Gastrocnemius medialis (tissue), 4 donors: Measurements from ENCODE around the gene CACNA2D2. TPM values are rescaled to one million over a fixed set of nuclear protein-coding genes. Genes with fewer than 3 reads are reported as not detected.
A peak's percentile ranks its signal among the peaks of the same experiment; 100 is the strongest.

ENCODE experiments used
- ATAC-seq, 2 donors: fragments of 150-250 bp; one replicate each; pipeline ENCODE4 v1.9.1; 2016
- DNase-seq, 2 donors: peaks; one replicate each; pipeline ENCODE4 v3.0.0-alpha.2; 2019
- H3K27ac ChIP-seq, 4 donors: fragments of 200-600 bp; sonication (generic); 1 replicate in 1 of 4; 2 replicates in 3 of 4; pipeline ENCODE4 v1.5.1; 2016 to 2018; ENCODE audit warnings: mild to moderate bottlenecking in 2 of 4, moderate library complexity in 1 of 4
- H3K27me3 ChIP-seq, 3 donors: fragments of 200-600 bp; sonication (generic) in 2 of 3; 1 replicate in 1 of 3; 2 replicates in 2 of 3; pipeline versions ENCODE4 v1.5.1 to v1.6.0; 2016 to 2019; ENCODE audit warnings: mild to moderate bottlenecking in 1 of 3, moderate library complexity in 1 of 3
- H3K36me3 ChIP-seq, 2 donors: fragments of 200-600 bp; sonication (generic) in 1 of 2; one replicate each; pipeline ENCODE4 v1.5.1; 2017 to 2018
- H3K4me1 ChIP-seq, 2 donors: fragments of 200-600 bp; sonication (generic) in 1 of 2; one replicate each; pipeline ENCODE4 v1.5.1; 2016 to 2017; ENCODE audit warnings: mild to moderate bottlenecking in 2 of 2
- H3K4me3 ChIP-seq, 4 donors: fragments of 200-600 bp; sonication (generic) in 3 of 4; 1 replicate in 1 of 4; 2 replicates in 3 of 4; pipeline ENCODE4 v1.5.1; 2016 to 2019; ENCODE audit warnings: mild to moderate bottlenecking in 2 of 4
- H3K9me3 ChIP-seq, 3 donors: fragments of 200-600 bp; sonication (generic) in 2 of 3; 1 replicate in 1 of 3; 2 replicates in 2 of 3; pipeline ENCODE4 v1.5.1; 2016 to 2019
- CTCF ChIP-seq, 5 experiments: fragments of 450-650 bp in 3 of 5; fragments of 200-600 bp in 2 of 5; sonication (generic) in 2 of 5; IDR thresholded peaks in 4 of 5; conservative IDR thresholded peaks in 1 of 5; 1 replicate in 4 of 5; 2 replicates in 1 of 5; pipeline ENCODE4 v1.5.1; 2016 to 2019; ENCODE audit warnings: antibody characterized with exemption in 5 of 5, mild to moderate bottlenecking in 3 of 5, moderate library complexity in 3 of 5
- POLR2A ChIP-seq, 2 donors: fragments of 450-650 bp; IDR thresholded peaks; one replicate each; pipeline ENCODE4 v1.6.1; 2017; ENCODE audit warnings: antibody characterized with exemption in 2 of 2, mild to moderate bottlenecking in 2 of 2, moderate library complexity in 2 of 2
- in situ Hi-C, 4 donors: fragments of 200-750 bp; cut with MboI; loops; one replicate each; pipeline versions ENCODE4 v1.15.0 to v1.8.0; 2017; ENCODE audit warnings: low sequenced_read_pairs in 4 of 4
- intact Hi-C: fragments of 100-400 bp; cut with DNase I; formaldehyde crosslinking; loops from one replicate; pipeline ENCODE4 v1.15.1; 2023; ENCODE audit warnings: low total_unique reads
- total RNA-seq, 4 donors: library from RNA; depleted of rRNA; stranded (reverse); fragments of >200 nt; gene quantifications; one replicate each; pipeline versions ENCODE4 v1.1.0 to v1.2.3, GENCODE V29; 2016

CACNA2D2 gene
- total RNA-seq, 4 donors from 2014 or later: 0.27 to 0.68 (median 0.45) TPM

- ATAC-seq (peak in 1 of 2 donors; percentile 8), DNase-seq (no peak)
- H3K9me3 ChIP-seq: no peaks in the 10 kb centered on the region
- in situ Hi-C loops: loop anchor here in 1 of 4 donors (25.0 kb wide), 1 partner anchor 178 kb away; no protein-coding TSS in a partner anchor
- no peak for TF ChIP-seq POLR2A (IDR thresholded peaks at IDR 0.05)
- no peak for TF ChIP-seq CTCF (IDR thresholded peaks at IDR 0.05 in 4 of 5, conservative IDR thresholded peaks at IDR 0.05 in 1 of 5)
- H3K36me3 ChIP-seq: peaks cover 0 to 22% of the 10 kb centered on the region in 2 donors
- peak overlapping the region in 2 of 4 donors; percentile 47 to 93 for H3K27ac ChIP-seq
- peak overlapping the region in 3 of 4 donors; percentile 34 to 84 (median 79) for H3K4me3 ChIP-seq
- H3K4me1 ChIP-seq: peaks cover 41 to 45% of the 10 kb centered on the region in 2 donors
- intact Hi-C loops: loop anchor here (5.0 to 10.0 kb wide), 3 partner anchors 208 to 1035 kb away; partner anchors contain the start of genes C3orf18, CISH, HEMK1 and RBM15B
- no peaks in the 10 kb centered on the region for H3K27me3 ChIP-seq
Observed at GRCh38 chr3:50359760-50360110, 143.7 kb downstream of the CACNA2D2 start.

DNA sequence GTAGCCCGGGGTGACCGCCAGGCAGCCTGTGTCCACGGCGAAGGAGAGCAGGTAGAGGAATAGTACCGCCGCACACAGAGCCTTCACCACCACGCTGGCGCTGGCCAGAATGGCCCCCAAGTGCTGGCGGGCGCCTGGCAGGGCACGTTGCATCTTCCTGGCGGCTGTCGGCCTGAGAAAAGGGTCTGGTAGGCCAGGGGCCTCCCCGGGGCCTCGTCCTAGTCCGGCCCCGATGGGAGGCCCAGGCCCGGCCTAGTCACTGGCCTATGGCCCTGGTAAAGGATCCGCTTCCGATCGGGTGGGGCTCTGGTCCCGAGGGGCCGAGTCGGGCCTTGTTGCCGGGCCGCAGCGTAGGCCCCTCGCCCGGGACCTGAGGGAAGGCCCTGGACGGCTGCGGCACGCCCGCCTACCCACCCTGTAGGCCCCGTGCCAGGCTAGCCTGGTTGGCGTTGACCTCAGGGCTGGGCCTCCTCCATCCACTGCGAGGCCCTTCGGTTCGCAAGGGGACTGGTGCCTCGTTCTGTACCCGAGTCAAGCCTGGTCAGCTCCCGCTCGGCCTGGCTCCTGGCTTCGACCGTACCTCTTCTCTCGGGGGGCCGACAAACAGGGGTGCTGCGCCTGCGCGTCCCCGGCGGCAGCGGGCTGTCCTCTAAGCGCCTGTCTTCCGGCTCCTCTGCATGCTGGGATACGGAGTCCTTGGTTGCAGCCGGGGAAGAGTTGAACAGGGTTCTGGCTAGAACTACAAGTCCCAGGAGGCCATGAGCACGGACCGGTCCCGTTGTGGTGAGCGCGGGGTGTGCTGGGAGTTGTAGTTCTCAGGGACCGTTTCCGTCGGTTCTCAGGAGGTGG lies 144.3 kb downstream of the CACNA2D2 start, which contains the start of gene TMEM115:
Gene TMEM115 (minus strand): TSS at position 611 of the 849 bp plus-strand sequence. CDS start 458 bp downstream, at position 153.
- in situ Hi-C loops (loop anchor here in 1 of 4 donors (25.0 kb wide), 1 partner anchor 178 kb away; no protein-coding TSS in a partner anchor), intact Hi-C loops (loop anchor here (5.0 to 10.0 kb wide), 3 partner anchors 208 to 1036 kb away; partner anchors contain the start of genes C3orf18, CISH, HEMK1 and RBM15B)
- peak; percentile 75 to 79 for TF ChIP-seq POLR2A (IDR thresholded peaks at IDR 0.05)
- no peak for TF ChIP-seq CTCF (IDR thresholded peaks at IDR 0.05 in 4 of 5, conservative IDR thresholded peaks at IDR 0.05 in 1 of 5)
- peak within 1 kb of the TSS; percentile 93 to 97 (median 94) for H3K27ac ChIP-seq
- H3K36me3 ChIP-seq: peaks cover 0 to 28% of the 10 kb centered on the region in 2 donors
- peak within 1 kb of the TSS; percentile 79 to 99 (median 82) for H3K4me3 ChIP-seq
- H3K4me1 ChIP-seq: peaks cover 40 to 43% of the 10 kb centered on the region in 2 donors
- no peaks in the 10 kb centered on the region for H3K27me3 ChIP-seq
- DNase-seq: peak; percentile 99
- ATAC-seq: peak; percentile 97 to 99
- H3K9me3 ChIP-seq: no peaks in the 10 kb centered on the region

- in situ Hi-C loops: loop anchor here in 1 of 4 donors (25.0 kb wide), 1 partner anchor 179 kb away; no protein-coding TSS in a partner anchor
- no peaks in the 10 kb centered on the region for H3K27me3 ChIP-seq
- H3K36me3 ChIP-seq: peaks cover 0 to 35% of the 10 kb centered on the region in 2 donors
- H3K27ac ChIP-seq: peak overlapping the region; percentile 93 to 97 (median 94)
- DNase-seq: no peak
- peaks cover 40 to 43% of the 10 kb centered on the region in 2 donors for H3K4me1 ChIP-seq
- peak overlapping the region; percentile 79 to 99 (median 82) for H3K4me3 ChIP-seq
- intact Hi-C loops: loop anchor here (5.0 to 10.0 kb wide), 3 partner anchors 209 to 1036 kb away; partner anchors contain the start of genes C3orf18, CISH, HEMK1 and RBM15B
- TF ChIP-seq CTCF (IDR thresholded peaks at IDR 0.05 in 4 of 5, conservative IDR thresholded peaks at IDR 0.05 in 1 of 5): no peak
- no peak for TF ChIP-seq POLR2A (IDR thresholded peaks at IDR 0.05)
- H3K9me3 ChIP-seq: no peaks in the 10 kb centered on the region
- no peak for ATAC-seq
Observed at GRCh38 chr3:50358355-50358910, 145.0 kb downstream of the CACNA2D2 start.

- H3K27ac ChIP-seq: peak overlapping the region; percentile 93 to 97 (median 94)
- in situ Hi-C loops (loop anchor here in 1 of 4 donors (25.0 kb wide), 1 partner anchor 180 kb away; no protein-coding TSS in a partner anchor), intact Hi-C loops (loop anchor here (5.0 to 10.0 kb wide), 3 partner anchors 210 to 1037 kb away; partner anchors contain the start of genes C3orf18, CISH, HEMK1 and RBM15B)
- H3K4me1 ChIP-seq: peaks cover 40 to 43% of the 10 kb centered on the region in 2 donors
- H3K36me3 ChIP-seq: peaks cover 0 to 40% of the 10 kb centered on the region in 2 donors
- no peaks in the 10 kb centered on the region for H3K9me3 ChIP-seq
- peak overlapping the region; percentile 79 to 99 (median 82) for H3K4me3 ChIP-seq
- DNase-seq: no peak
- TF ChIP-seq CTCF (IDR thresholded peaks at IDR 0.05 in 4 of 5, conservative IDR thresholded peaks at IDR 0.05 in 1 of 5): no peak
- no peak for TF ChIP-seq POLR2A (IDR thresholded peaks at IDR 0.05)
- H3K27me3 ChIP-seq: no peaks in the 10 kb centered on the region
- no peak for ATAC-seq
Observed at GRCh38 chr3:50357481-50357880, 146.0 kb downstream of the CACNA2D2 start.
